Measurements from ENCODE around the gene MACO1.
"Not testable (repeated sequence)": the region's sequence is repeated elsewhere in the genome, so short reads cannot be mapped to it uniquely, and the experiment has no call there.

MACO1 gene

GRCh38 chr1:25402947-25403803 lies 27.5 kb upstream of the MACO1 start:
- H3K27ac ChIP-seq; H3K4me3 ChIP-seq (ENCODE audit: low read depth, low read length); H3K36me3 ChIP-seq (replicated peaks); H3K27me3 ChIP-seq (replicated peaks); in situ Hi-C loops (cut with HindIII; ENCODE audit: low pct_ligation_motif_present, low sequenced_read_pairs); DNase-seq: not testable (repeated sequence)
- peak; percentile 32 for TF ChIP-seq CTCF (IDR thresholded peaks at IDR 0.05; ENCODE audit: low read depth, low read length, missing control alignments)

DNA sequence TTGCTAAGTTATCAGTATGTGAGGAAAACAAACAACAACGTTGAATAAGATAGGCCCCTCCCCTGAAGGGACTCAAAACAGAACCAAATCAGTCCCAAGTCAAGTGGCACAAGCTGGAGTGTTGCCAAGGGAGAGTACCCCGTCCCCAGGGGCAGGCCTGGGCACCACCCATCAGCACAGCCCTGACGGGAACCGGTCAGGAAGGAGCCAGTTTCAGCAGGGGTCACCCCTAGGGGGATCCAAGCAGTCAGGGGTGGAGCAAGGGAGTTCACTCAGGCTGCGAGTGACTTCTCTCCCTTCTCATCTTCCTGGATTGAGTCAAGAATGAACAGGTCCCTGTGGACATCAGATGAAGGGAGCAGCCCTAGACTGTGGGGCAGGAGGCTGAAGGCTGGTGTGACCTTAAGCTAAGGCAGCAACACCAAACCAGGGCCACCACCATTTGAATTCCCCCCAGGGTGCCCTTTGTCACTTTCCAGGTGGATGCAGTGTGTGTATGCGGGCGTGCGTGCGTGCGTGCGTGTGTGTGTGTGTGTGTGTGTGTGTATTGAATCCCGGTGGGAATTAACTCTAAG lies 24.9 kb upstream of the MACO1 start:
- H3K4me3 ChIP-seq (ENCODE audit: low read depth, low read length); DNase-seq; H3K27ac ChIP-seq; H3K36me3 ChIP-seq (replicated peaks); H3K27me3 ChIP-seq (replicated peaks); in situ Hi-C loops (cut with HindIII; ENCODE audit: low pct_ligation_motif_present, low sequenced_read_pairs): not testable (repeated sequence)

DNA sequence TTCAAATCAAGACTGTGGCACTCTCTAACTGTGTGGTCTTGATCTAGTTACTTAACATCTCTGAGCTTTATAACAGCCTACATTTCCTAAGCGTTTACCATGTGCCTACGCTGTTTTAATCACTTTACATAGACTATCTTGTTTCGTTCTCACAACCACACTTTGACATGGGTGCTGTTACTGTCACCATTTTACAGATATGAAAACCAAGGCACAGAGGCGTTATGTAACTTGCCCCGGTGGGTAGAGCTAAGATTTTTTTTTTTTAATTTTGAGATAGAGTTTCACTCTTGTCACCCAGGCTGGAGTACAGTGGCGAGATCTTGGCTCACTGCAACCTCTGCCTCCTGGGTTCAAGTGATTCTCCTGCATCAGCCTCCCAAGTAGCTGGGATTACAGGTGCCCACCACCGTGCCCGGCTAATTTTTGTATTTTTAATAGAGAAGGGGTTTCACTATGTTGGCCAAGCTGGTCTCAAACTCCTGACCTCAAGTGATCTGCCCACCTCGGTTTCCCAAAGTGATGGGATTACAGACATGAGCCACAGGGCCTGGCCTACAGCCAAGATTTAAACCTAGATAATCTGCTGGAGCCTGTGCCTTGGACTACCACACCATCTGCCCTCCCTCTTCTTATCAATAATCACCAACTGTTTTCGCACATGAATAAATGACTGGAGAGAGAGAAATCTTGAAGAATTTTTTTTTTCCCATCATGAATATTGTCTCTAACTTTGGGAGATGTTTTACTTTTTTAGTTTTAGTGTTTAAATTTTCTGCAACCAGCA lies 20.9 kb upstream of the MACO1 start:
- H3K4me3 ChIP-seq (ENCODE audit: low read depth, low read length); DNase-seq; H3K27me3 ChIP-seq (replicated peaks); H3K27ac ChIP-seq; in situ Hi-C loops (cut with HindIII; ENCODE audit: low pct_ligation_motif_present, low sequenced_read_pairs); H3K36me3 ChIP-seq (replicated peaks): not testable (repeated sequence)

GRCh38 chr1:25412872-25413623 lies 17.6 kb upstream of the MACO1 start:
- H3K27me3 ChIP-seq (replicated peaks); DNase-seq; H3K36me3 ChIP-seq (replicated peaks); H3K4me3 ChIP-seq (ENCODE audit: low read depth, low read length); H3K27ac ChIP-seq; in situ Hi-C loops (cut with HindIII; ENCODE audit: low pct_ligation_motif_present, low sequenced_read_pairs): not testable (repeated sequence)

GRCh38 chr1:25414157-25414556 lies 16.5 kb upstream of the MACO1 start:
- H3K27ac ChIP-seq; H3K36me3 ChIP-seq (replicated peaks); H3K4me3 ChIP-seq (ENCODE audit: low read depth, low read length); in situ Hi-C loops (cut with HindIII; ENCODE audit: low pct_ligation_motif_present, low sequenced_read_pairs); H3K27me3 ChIP-seq (replicated peaks); DNase-seq: not testable (repeated sequence)

- H3K27me3 ChIP-seq (replicated peaks); H3K36me3 ChIP-seq (replicated peaks); in situ Hi-C loops (cut with HindIII; ENCODE audit: low pct_ligation_motif_present, low sequenced_read_pairs); H3K27ac ChIP-seq; DNase-seq; H3K4me3 ChIP-seq (ENCODE audit: low read depth, low read length): not testable (repeated sequence)
Observed at GRCh38 chr1:25414578-25414977, 16.1 kb upstream of the MACO1 start.

DNA sequence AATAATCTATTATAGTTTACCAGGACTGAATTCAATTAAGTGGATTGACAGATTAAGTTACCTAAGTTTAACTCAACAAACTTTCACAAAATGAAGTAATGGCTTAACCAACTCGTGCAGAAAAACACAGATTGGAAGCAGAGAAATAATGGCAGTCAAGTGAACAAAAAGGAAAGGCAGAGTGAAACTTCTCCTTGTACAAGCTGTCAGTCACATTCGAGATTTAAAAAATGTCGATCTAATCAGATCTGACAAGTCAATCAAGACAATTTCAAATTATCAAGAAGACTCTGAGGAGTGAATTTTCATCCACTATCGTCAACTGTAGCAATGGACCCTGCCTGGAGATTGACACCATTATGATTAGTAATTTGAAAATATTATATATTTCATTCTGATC lies 13.4 kb upstream of the MACO1 start:
- H3K27me3 ChIP-seq (replicated peaks); H3K36me3 ChIP-seq (replicated peaks); in situ Hi-C loops (cut with HindIII; ENCODE audit: low pct_ligation_motif_present, low sequenced_read_pairs); DNase-seq; H3K4me3 ChIP-seq (ENCODE audit: low read depth, low read length); H3K27ac ChIP-seq: not testable (repeated sequence)

GRCh38 chr1:25419339-25419738 lies 11.4 kb upstream of the MACO1 start:
- in situ Hi-C loops (cut with HindIII; ENCODE audit: low pct_ligation_motif_present, low sequenced_read_pairs); H3K36me3 ChIP-seq (replicated peaks); H3K4me3 ChIP-seq (ENCODE audit: low read depth, low read length); H3K27me3 ChIP-seq (replicated peaks); H3K27ac ChIP-seq; DNase-seq: not testable (repeated sequence)

GRCh38 chr1:25420715-25421114 lies 10.0 kb upstream of the MACO1 start, which contains the start of gene RHCE:
TSS of gene RHCE (minus strand) at chr1:25420825. CDS start at chr1:25420786, 39 bp downstream.
- in situ Hi-C loops (cut with HindIII; ENCODE audit: low pct_ligation_motif_present, low sequenced_read_pairs); H3K27ac ChIP-seq; H3K27me3 ChIP-seq (replicated peaks); H3K4me3 ChIP-seq (ENCODE audit: low read depth, low read length); DNase-seq; H3K36me3 ChIP-seq (replicated peaks): not testable (repeated sequence)

DNA sequence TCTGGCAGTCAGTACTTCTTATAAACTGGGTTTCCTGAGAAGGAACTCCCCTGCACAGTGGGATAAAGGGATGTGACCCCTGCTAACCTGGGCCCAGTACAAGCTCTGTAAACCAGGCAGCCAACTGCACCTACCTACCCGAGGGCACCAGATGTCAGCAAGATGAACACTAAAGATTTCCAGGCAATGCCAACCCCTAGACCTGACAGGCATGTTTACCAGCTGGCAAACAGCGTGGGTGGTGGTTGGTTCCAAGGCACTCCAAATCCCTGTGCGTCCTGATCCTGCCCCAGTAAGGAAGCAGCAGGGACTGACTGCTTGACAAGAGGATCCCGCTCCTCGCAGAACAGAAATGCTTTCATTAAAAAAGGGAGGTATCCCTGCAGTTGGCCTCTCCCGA lies 7.5 kb upstream of the MACO1 start:
- in situ Hi-C loops (cut with HindIII; ENCODE audit: low pct_ligation_motif_present, low sequenced_read_pairs); H3K27me3 ChIP-seq (replicated peaks); H3K27ac ChIP-seq; H3K4me3 ChIP-seq (ENCODE audit: low read depth, low read length); DNase-seq; H3K36me3 ChIP-seq (replicated peaks): not testable (repeated sequence)
